CD14-positive monocyte (primary cell): ENCODE results near the gene IQSEC3. TPM values are rescaled to one million over a fixed set of nuclear protein-coding genes. Genes with fewer than 3 reads are reported as not detected.

ENCODE experiments used
- DNase-seq, 3 donors: peaks; one replicate each; pipeline ENCODE4 v3.0.0-alpha.2; 2011 to 2022
- H2AFZ ChIP-seq: 2 replicates; pipeline ENCODE4 v1.6.0; 2012; ENCODE audit warnings: mild to moderate bottlenecking, low read depth, low read length, inconsistent platforms; ENCODE audit not compliant: insufficient read depth, poor library complexity, severe bottlenecking
- H3K27ac ChIP-seq, 2 donors: 1 replicate in 1 of 2; 2 replicates in 1 of 2; pipeline ENCODE4 v1.5.1; 2012 to 2013; ENCODE audit warnings: low read length in 2 of 2, control low read depth in 1 of 2, inconsistent platforms in 1 of 2, low read depth in 1 of 2, mild to moderate bottlenecking in 1 of 2
- H3K27me3 ChIP-seq, 2 donors: one replicate each; pipeline versions ENCODE4 v1.6.0 to v1.6.1; 2011 to 2013; ENCODE audit warnings: low read length in 2 of 2; ENCODE audit not compliant: control insufficient read depth in 2 of 2, insufficient read depth in 2 of 2
- H3K36me3 ChIP-seq, 2 donors: replicated peaks in 1 of 2; 1 replicate in 1 of 2; 2 replicates in 1 of 2; pipeline versions ENCODE4 v1.5.1 to v1.6.1; 2012 to 2013; ENCODE audit warnings: low read length in 2 of 2, control low read depth in 1 of 2, inconsistent platforms in 1 of 2, mild to moderate bottlenecking in 1 of 2; ENCODE audit not compliant: insufficient read depth in 2 of 2, control insufficient read depth in 1 of 2
- H3K4me1 ChIP-seq, 2 donors: 1 replicate in 1 of 2; 2 replicates in 1 of 2; pipeline versions ENCODE4 v1.5.1 to v1.6.1; 2012 to 2013; ENCODE audit warnings: low read length in 2 of 2, control low read depth in 1 of 2, inconsistent platforms in 1 of 2, mild to moderate bottlenecking in 1 of 2, moderate library complexity in 1 of 2; ENCODE audit not compliant: insufficient read depth in 2 of 2, control insufficient read depth in 1 of 2
- H3K4me2 ChIP-seq: replicated peaks from 2 replicates; pipeline ENCODE3; 2012; ENCODE audit warnings: low read length, moderate library complexity, mild to moderate bottlenecking; ENCODE audit not compliant: poor library complexity, severe bottlenecking; ENCODE audit errors: extremely low read depth
- H3K4me3 ChIP-seq, 3 experiments: fragments of 200-600 bp in 1 of 3; sonication (generic) in 1 of 3; replicated peaks in 1 of 3; 1 replicate in 2 of 3; 2 replicates in 1 of 3; pipeline ENCODE4 v1.5.1; 2011 to 2013; ENCODE audit warnings: low read length in 3 of 3, mild to moderate bottlenecking in 3 of 3, control low read depth in 2 of 3, low read depth in 2 of 3, inconsistent platforms in 1 of 3, moderate library complexity in 1 of 3
- H3K79me2 ChIP-seq: 2 replicates; pipeline ENCODE4 v1.6.0; 2012; ENCODE audit warnings: mild to moderate bottlenecking, control low read depth, inconsistent platforms, low read length, moderate library complexity; ENCODE audit not compliant: insufficient read depth
- H3K9ac ChIP-seq: 2 replicates; pipeline ENCODE4 v1.6.0; 2017; ENCODE audit warnings: low read length, mild to moderate bottlenecking; ENCODE audit not compliant: insufficient read depth, poor library complexity, severe bottlenecking
- H3K9me3 ChIP-seq, 2 donors: replicated peaks in 1 of 2; 1 replicate in 1 of 2; 2 replicates in 1 of 2; pipeline versions ENCODE4 v1.5.1 to v1.6.1; 2012 to 2013; ENCODE audit warnings: low read length in 2 of 2, control low read depth in 1 of 2; ENCODE audit not compliant: control insufficient read depth in 1 of 2, insufficient read depth in 1 of 2
- H4K20me1 ChIP-seq: 2 replicates; pipeline ENCODE4 v1.6.0; 2012; ENCODE audit warnings: mild to moderate bottlenecking, low read length, control low read depth, moderate library complexity; ENCODE audit not compliant: insufficient read depth
- H3K27ac Mint-ChIP-seq, 7 donors: one replicate each; pipeline ENCODE4 v1.8.0; 2020; ENCODE audit warnings: mild to moderate bottlenecking in 7 of 7, mixed read lengths in 7 of 7, moderate library complexity in 6 of 7, inconsistent platforms in 2 of 7
- H3K27me3 Mint-ChIP-seq, 3 donors: one replicate each; pipeline ENCODE4 v1.8.0; 2021 to 2022; ENCODE audit warnings: low read depth in 3 of 3, mild to moderate bottlenecking in 3 of 3, mixed read lengths in 3 of 3, moderate library complexity in 3 of 3, inconsistent platforms in 1 of 3
- H3K36me3 Mint-ChIP-seq, 2 donors: one replicate each; pipeline ENCODE4 v1.8.0; 2020; ENCODE audit warnings: mixed read lengths in 2 of 2, inconsistent platforms in 1 of 2, mild to moderate bottlenecking in 1 of 2
- H3K4me1 Mint-ChIP-seq: one replicate; pipeline ENCODE4 v1.8.0; 2020; ENCODE audit warnings: mild to moderate bottlenecking, mixed read lengths
- H3K4me3 Mint-ChIP-seq, 2 donors: one replicate each; pipeline ENCODE4 v1.8.0; 2020; ENCODE audit warnings: mild to moderate bottlenecking in 2 of 2, mixed read lengths in 2 of 2, moderate library complexity in 1 of 2
- H3K9me3 Mint-ChIP-seq, 7 donors: one replicate each; pipeline ENCODE4 v1.8.0; 2020 to 2022; ENCODE audit warnings: mixed read lengths in 7 of 7, mild to moderate bottlenecking in 6 of 7, moderate library complexity in 6 of 7, inconsistent platforms in 2 of 7
- CTCF ChIP-seq: fragments of 200-600 bp; IDR thresholded peaks from one replicate; pipeline ENCODE4 v1.8.0; 2022; ENCODE audit warnings: antibody characterized with exemption, mild to moderate bottlenecking
- WGBS: methylation state at CpG from one replicate; pipeline ENCODE4 v1.1.5; 2013; ENCODE audit warnings: missing lambda C conversion rate; ENCODE audit not compliant: insufficient coverage; 5-methylcytosine and 5-hydroxymethylcytosine counted together
- intact Hi-C, 2 donors: fragments of 100-400 bp; cut with micrococcal nuclease; formaldehyde crosslinking; loops; one replicate each; pipeline versions ENCODE4 v1.15.0 to v1.15.1; 2023
- polyA plus RNA-seq, 3 donors: library from polyadenylated mRNA; depleted of rRNA in 1 of 3; unstranded in 2 of 3; stranded (reverse) in 1 of 3; fragments of 300-500 nt in 2 of 3; fragments of >200 nt in 1 of 3; fragmentation: Illumina TruSeq in 2 of 3; gene quantifications; 1 replicate in 2 of 3; 2 replicates in 1 of 3; pipeline ENCODE4 v1.2.3, GENCODE V29; 2012 to 2021

Gene IQSEC3
- polyA plus RNA-seq, 3 donors, result not detected

- no peak for TF ChIP-seq CTCF
- no peak overlapping the region for H3K4me3 Mint-ChIP-seq
- H3K9me3 ChIP-seq, result no peaks in the 10 kb centered on the region
- no peak overlapping the region for H2AFZ ChIP-seq
- H4K20me1 ChIP-seq, result no peaks in the 10 kb centered on the region
- no peaks in the 10 kb centered on the region for H3K27me3 ChIP-seq
- no peaks in the 10 kb centered on the region for H3K36me3 ChIP-seq
- H3K36me3 Mint-ChIP-seq, result no peaks in the 10 kb centered on the region
- intact Hi-C loops, result no loop called here
- no peaks in the 10 kb centered on the region for H3K79me2 ChIP-seq
- no peaks in the 10 kb centered on the region for H3K4me1 ChIP-seq
- WGBS, result 89% methylated on average over 3 of the region's 4 CpGs
- H3K9ac ChIP-seq, result no peak overlapping the region
- H3K4me3 ChIP-seq, result no peak overlapping the region
- no peak for DNase-seq
- H3K9me3 Mint-ChIP-seq, result peaks cover 0 to 3% (median 0%) of the 10 kb centered on the region in 7 donors
- H3K27me3 Mint-ChIP-seq, result peaks cover 1 to 11% (median 8%) of the 10 kb centered on the region in 3 donors
- no peak overlapping the region for H3K4me2 ChIP-seq
- H3K4me1 Mint-ChIP-seq, result no peaks in the 10 kb centered on the region
- no peak overlapping the region for H3K27ac ChIP-seq
- H3K27ac Mint-ChIP-seq, result no peak overlapping the region
Measured at GRCh38 chr12:118591-118990, 52.0 kb downstream of the IQSEC3 start.

- Histone ChIP-seq H3K79me2 (no peaks in the 10 kb centered on the region), H3K27me3 (no peaks in the 10 kb centered on the region), H3K4me3 (no peak overlapping the region), H4K20me1 (no peaks in the 10 kb centered on the region), H2AFZ (no peak overlapping the region), H3K9me3 (no peaks in the 10 kb centered on the region), H3K4me2 (no peak overlapping the region), H3K9ac (no peak overlapping the region), H3K36me3 (no peaks in the 10 kb centered on the region), H3K4me1 (no peaks in the 10 kb centered on the region), H3K27ac (no peak overlapping the region)
- WGBS, result 76% methylated on average over 5 of the region's 6 CpGs
- Mint-ChIP-seq H3K27me3 (peaks cover 4 to 8% (median 5%) of the 10 kb centered on the region in 3 donors), H3K4me3 (no peak overlapping the region), H3K27ac (no peak overlapping the region), H3K4me1 (no peaks in the 10 kb centered on the region), H3K9me3 (peaks cover 0 to 3% (median 0%) of the 10 kb centered on the region in 7 donors), H3K36me3 (no peaks in the 10 kb centered on the region)
- intact Hi-C loops, result no loop called here
- no peak for TF ChIP-seq CTCF
- DNase-seq, result no peak
Measured at GRCh38 chr12:120951-121350, 54.4 kb downstream of the IQSEC3 start.
